H9 (cell line): ENCODE measurements around the gene SETD6. TPM values are rescaled to one million over a fixed set of nuclear protein-coding genes. Genes with fewer than 3 reads are reported as not detected.

Experiments used
- DNase-seq: peaks from one replicate; pipeline ENCODE4 v3.0.0-alpha.2; 2017
- H2AFZ ChIP-seq: one replicate; pipeline ENCODE4 v1.6.1; 2013; ENCODE audit warnings: mild to moderate bottlenecking, low read length, control low read depth, moderate library complexity
- H2AK5ac ChIP-seq: 2 replicates; pipeline ENCODE4 v1.6.1; 2013; ENCODE audit warnings: low read length, control low read depth, mixed read lengths; ENCODE audit not compliant: insufficient read length
- H2BK120ac ChIP-seq: one replicate; pipeline ENCODE4 v1.6.1; 2013; ENCODE audit warnings: low read depth, mild to moderate bottlenecking, low read length, control low read depth, inconsistent platforms; ENCODE audit not compliant: poor library complexity, severe bottlenecking
- H2BK12ac ChIP-seq: 2 replicates; pipeline ENCODE4 v1.6.1; 2013; ENCODE audit warnings: low read length, control low read depth, mixed read lengths, low read depth; ENCODE audit not compliant: insufficient read length
- H2BK15ac ChIP-seq: 2 replicates; pipeline ENCODE4 v1.6.1; 2013; ENCODE audit warnings: low read depth, low read length, control low read depth
- H2BK20ac ChIP-seq: one replicate; pipeline ENCODE4 v1.6.1; 2013; ENCODE audit warnings: low read depth, mild to moderate bottlenecking, low read length, control low read depth, inconsistent platforms; ENCODE audit not compliant: poor library complexity, severe bottlenecking
- H2BK5ac ChIP-seq: 2 replicates; pipeline ENCODE4 v1.6.1; 2013; ENCODE audit warnings: low read length, control low read depth, mixed read lengths; ENCODE audit not compliant: insufficient read length
- H3K14ac ChIP-seq: 2 replicates; pipeline ENCODE4 v1.6.1; 2013; ENCODE audit warnings: low read length, control low read depth; ENCODE audit not compliant: insufficient read depth
- H3K18ac ChIP-seq: 2 replicates; pipeline ENCODE4 v1.6.1; 2013; ENCODE audit warnings: low read depth, mild to moderate bottlenecking, mixed read lengths, low read length, control low read depth; ENCODE audit not compliant: insufficient read length
- H3K23ac ChIP-seq: 2 replicates; pipeline ENCODE4 v1.6.1; 2013; ENCODE audit warnings: low read length, control low read depth, mixed read lengths, low read depth; ENCODE audit not compliant: insufficient read length
- H3K23me2 ChIP-seq: 2 replicates; pipeline ENCODE4 v1.6.1; 2013; ENCODE audit warnings: low read depth, mild to moderate bottlenecking, mixed read lengths, low read length, control low read depth; ENCODE audit not compliant: insufficient read length, poor library complexity, severe bottlenecking
- H3K27ac ChIP-seq: 2 replicates; pipeline ENCODE4 v1.5.1; 2013; ENCODE audit warnings: low read length, control low read depth, mixed read lengths, low read depth; ENCODE audit not compliant: insufficient read length
- H3K27me3 ChIP-seq: 2 replicates; pipeline ENCODE4 v1.6.1; 2013; ENCODE audit warnings: low read length, control low read depth, inconsistent platforms; ENCODE audit not compliant: insufficient read depth
- H3K4ac ChIP-seq: 2 replicates; pipeline ENCODE4 v1.6.1; 2013; ENCODE audit warnings: low read depth, mild to moderate bottlenecking, control low read depth, inconsistent platforms, low read length, moderate library complexity
- H3K4me1 ChIP-seq: 2 replicates; pipeline ENCODE4 v1.6.1; 2013; ENCODE audit warnings: low read length, control low read depth, inconsistent platforms; ENCODE audit not compliant: insufficient read depth
- H3K4me2 ChIP-seq: 2 replicates; pipeline ENCODE4 v1.6.1; 2013; ENCODE audit warnings: low read length, control low read depth, mixed read lengths; ENCODE audit not compliant: insufficient read length, insufficient read depth
- H3K56ac ChIP-seq: 2 replicates; pipeline ENCODE4 v1.6.1; 2013; ENCODE audit warnings: low read depth, mild to moderate bottlenecking, mixed read lengths, low read length, control low read depth; ENCODE audit not compliant: insufficient read length
- H3K79me1 ChIP-seq: 2 replicates; pipeline ENCODE4 v1.6.1; 2013; ENCODE audit warnings: low read depth, mild to moderate bottlenecking, moderate library complexity, low read length, control low read depth, inconsistent platforms; ENCODE audit not compliant: insufficient read depth, poor library complexity, severe bottlenecking
- H3K79me2 ChIP-seq: 2 replicates; pipeline ENCODE4 v1.6.1; 2013; ENCODE audit warnings: low read length, control low read depth, inconsistent platforms; ENCODE audit not compliant: insufficient read depth
- H3K9ac ChIP-seq: 2 replicates; pipeline ENCODE4 v1.6.1; 2013; ENCODE audit warnings: low read length, control low read depth, mixed read lengths; ENCODE audit not compliant: insufficient read length; ENCODE audit errors: extremely low read depth
- H3K9me3 ChIP-seq: one replicate; pipeline ENCODE4 v1.6.1; 2013; ENCODE audit warnings: low read depth, low read length, inconsistent platforms; ENCODE audit not compliant: control insufficient read depth
- H3T11ph ChIP-seq: one replicate; pipeline ENCODE4 v1.6.1; 2013; ENCODE audit warnings: mild to moderate bottlenecking, low read length, control low read depth, inconsistent platforms
- H4K20me1 ChIP-seq: one replicate; pipeline ENCODE4 v1.6.1; 2013; ENCODE audit not compliant: control insufficient read depth, insufficient read length, insufficient read depth
- H4K5ac ChIP-seq: 2 replicates; pipeline ENCODE4 v1.6.1; 2013; ENCODE audit warnings: low read depth, mild to moderate bottlenecking, mixed read lengths, low read length, control low read depth; ENCODE audit not compliant: insufficient read length
- H4K8ac ChIP-seq: replicated peaks from 2 replicates; pipeline ENCODE4 v1.6.1; 2013; ENCODE audit warnings: low read length, control low read depth, mixed read lengths, low read depth; ENCODE audit not compliant: insufficient read length
- H4K91ac ChIP-seq: 2 replicates; pipeline ENCODE4 v1.6.1; 2013; ENCODE audit warnings: low read depth, mild to moderate bottlenecking, moderate library complexity, mixed read lengths, low read length, control low read depth; ENCODE audit not compliant: insufficient read length
- H3K27ac Mint-ChIP-seq, 3 experiments: 2 replicates in 2 of 3; 3 replicates in 1 of 3; pipeline ENCODE4 v1.8.0; 2020 to 2021; ENCODE audit warnings: mixed read lengths in 3 of 3, mild to moderate bottlenecking in 1 of 3, moderate library complexity in 1 of 3
- H3K27me3 Mint-ChIP-seq: 2 replicates; pipeline ENCODE4 v1.8.0; 2021; ENCODE audit warnings: low read depth, mild to moderate bottlenecking, moderate library complexity, mixed read lengths
- H3K36me3 Mint-ChIP-seq, 3 experiments: 2 replicates in 2 of 3; 3 replicates in 1 of 3; pipeline ENCODE4 v1.8.0; 2020 to 2021; ENCODE audit warnings: low read depth in 3 of 3, mixed read lengths in 3 of 3; ENCODE audit not compliant: insufficient read depth in 1 of 3
- H3K4me1 Mint-ChIP-seq, 2 experiments: 2 replicates each; pipeline ENCODE4 v1.8.0; 2020; ENCODE audit warnings: mixed read lengths in 2 of 2
- H3K4me3 Mint-ChIP-seq, 2 experiments: 2 replicates in 1 of 2; 3 replicates in 1 of 2; pipeline ENCODE4 v1.8.0; 2020 to 2021; ENCODE audit warnings: mild to moderate bottlenecking in 2 of 2, mixed read lengths in 2 of 2, moderate library complexity in 1 of 2
- H3K9me3 Mint-ChIP-seq, 2 experiments: 2 replicates in 1 of 2; 3 replicates in 1 of 2; pipeline ENCODE4 v1.8.0; 2020; ENCODE audit warnings: mild to moderate bottlenecking in 2 of 2, mixed read lengths in 2 of 2, moderate library complexity in 1 of 2
- WGBS: extraction: QIAGEN DNeasy Blood & Tissue Kit; methylation state at CpG from one replicate; pipeline ENCODE4 v1.1.7; 2013; ENCODE audit warnings: missing lambda C conversion rate, low lambda C conversion rate, mixed read lengths; ENCODE audit not compliant: insufficient read length; ENCODE audit errors: extremely low coverage; 5-methylcytosine and 5-hydroxymethylcytosine counted together
- total RNA-seq: library from RNA; stranded (reverse); gene quantifications from 2 replicates; pipeline ENCODE4 v1.2.1, GENCODE V29; 2021
- TF ChIP-seq, protein P1 (sequence below): fragments of 200-600 bp; sonication (generic); conservative IDR thresholded peaks from 3 replicates; pipeline ENCODE4 v1.8.0; 2021; ENCODE audit warnings: antibody characterized with exemption, mild to moderate bottlenecking

Gene SETD6
- total RNA-seq, 1 experiment from 2014 or later = 55.6 TPM

DNA sequence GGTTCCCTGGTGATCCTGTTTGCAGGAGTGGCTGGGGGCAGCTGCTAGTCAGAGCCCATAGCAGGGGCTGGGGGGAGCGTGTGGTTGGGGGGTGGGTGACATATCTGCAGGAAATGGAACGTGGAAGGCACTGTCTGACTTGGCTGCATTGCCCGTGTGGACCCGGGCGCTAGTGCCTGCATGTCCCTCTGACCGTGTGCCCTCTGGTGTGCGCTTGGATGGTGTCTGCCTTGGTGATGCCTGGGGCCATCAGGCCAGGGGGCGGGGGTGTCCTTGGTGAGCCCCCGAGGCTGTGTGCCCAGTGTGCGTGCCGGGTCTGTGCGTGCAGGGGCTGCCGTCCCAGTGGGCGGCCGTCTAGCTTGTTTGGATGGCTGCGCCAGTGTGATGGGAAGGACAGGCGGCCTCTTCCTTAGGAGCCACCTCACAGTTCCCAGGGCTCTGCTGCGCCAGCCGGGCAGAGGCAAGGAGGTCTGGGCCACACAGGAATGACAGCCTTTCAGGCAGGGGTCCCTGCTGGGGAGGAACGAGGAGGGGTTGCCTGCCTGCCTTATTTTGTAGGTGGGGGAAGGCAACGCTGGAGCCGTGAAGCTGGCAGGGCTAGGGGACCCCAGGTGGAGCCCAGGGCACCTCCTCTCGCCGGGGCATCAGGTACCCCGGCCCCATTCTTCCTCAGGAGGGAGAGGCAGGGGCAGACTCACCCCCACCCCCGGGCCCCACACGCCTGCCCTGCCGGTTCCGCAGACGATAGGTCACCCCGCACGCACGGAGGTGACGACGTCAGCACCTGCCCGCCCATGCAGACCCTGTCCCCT, 14.7 kb upstream of the SETD6 start:
- Histone ChIP-seq H4K91ac (no peak overlapping the region), H3K14ac (no peak overlapping the region), H3K18ac (peak overlapping the region; percentile 71), H3K79me2 (no peaks in the 10 kb centered on the region), H3K79me1 (no peaks in the 10 kb centered on the region), H4K5ac (no peak overlapping the region), H3K9me3 (no peaks in the 10 kb centered on the region), H2BK12ac (no peak overlapping the region), H4K20me1 (no peaks in the 10 kb centered on the region), H3K4me2 (peak overlapping the region; percentile 78), H3K9ac (no peak overlapping the region), H2AK5ac (no peak overlapping the region), H3K4me1 (0 out of 2 replicates have a peak, but pooled peaks cover 3% of the 10 kb centered on the region), H4K8ac (no peak overlapping the region), H3K56ac (no peak overlapping the region), H2BK15ac (no peak overlapping the region), H3K4ac (no peak overlapping the region), H2BK120ac (no peak overlapping the region), H3K27me3 (no peaks in the 10 kb centered on the region), H3T11ph (no peak overlapping the region), H2BK5ac (no peak overlapping the region), H3K23me2 (peaks cover 20% of the 10 kb centered on the region), H2BK20ac (no peak overlapping the region), H3K23ac (no peak overlapping the region), H3K27ac (no peak overlapping the region), H2AFZ (no peak overlapping the region)
- Mint-ChIP-seq H3K4me3 (peak overlapping the region; percentile 76 to 93), H3K9me3 (no peaks in the 10 kb centered on the region; a peak in 1 of 5 replicates), H3K4me1 (peaks cover 13 to 27% of the 10 kb centered on the region in 2 experiments), H3K27me3 (peaks cover 36% of the 10 kb centered on the region), H3K36me3 (no peaks in the 10 kb centered on the region), H3K27ac (peak overlapping the region in 2 of 3 experiments; percentile 65 to 98; a peak in 3 of 7 replicates)
- peak; percentile 56 for DNase-seq
- whole genome bisulfite sequencing = no CpG with 5 or more reads among the region's 36 CpGs
- TF ChIP-seq, protein P1, sequence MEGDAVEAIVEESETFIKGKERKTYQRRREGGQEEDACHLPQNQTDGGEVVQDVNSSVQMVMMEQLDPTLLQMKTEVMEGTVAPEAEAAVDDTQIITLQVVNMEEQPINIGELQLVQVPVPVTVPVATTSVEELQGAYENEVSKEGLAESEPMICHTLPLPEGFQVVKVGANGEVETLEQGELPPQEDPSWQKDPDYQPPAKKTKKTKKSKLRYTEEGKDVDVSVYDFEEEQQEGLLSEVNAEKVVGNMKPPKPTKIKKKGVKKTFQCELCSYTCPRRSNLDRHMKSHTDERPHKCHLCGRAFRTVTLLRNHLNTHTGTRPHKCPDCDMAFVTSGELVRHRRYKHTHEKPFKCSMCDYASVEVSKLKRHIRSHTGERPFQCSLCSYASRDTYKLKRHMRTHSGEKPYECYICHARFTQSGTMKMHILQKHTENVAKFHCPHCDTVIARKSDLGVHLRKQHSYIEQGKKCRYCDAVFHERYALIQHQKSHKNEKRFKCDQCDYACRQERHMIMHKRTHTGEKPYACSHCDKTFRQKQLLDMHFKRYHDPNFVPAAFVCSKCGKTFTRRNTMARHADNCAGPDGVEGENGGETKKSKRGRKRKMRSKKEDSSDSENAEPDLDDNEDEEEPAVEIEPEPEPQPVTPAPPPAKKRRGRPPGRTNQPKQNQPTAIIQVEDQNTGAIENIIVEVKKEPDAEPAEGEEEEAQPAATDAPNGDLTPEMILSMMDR = no peak
